Progenitor cell of endocrine pancreas (in vitro differentiated cells): ENCODE data around the gene SPDL1. TPM values are rescaled to one million over a fixed set of nuclear protein-coding genes. Genes with fewer than 3 reads are reported as not detected.

Experiments used
- DNase-seq: peaks from one replicate; pipeline ENCODE4 v3.0.0; 2021; ENCODE audit warnings: low spot score; ENCODE audit not compliant: unreplicated experiment
- H3K27ac Mint-ChIP-seq: 2 replicates; pipeline ENCODE4 v1.8.0; 2021; ENCODE audit warnings: mild to moderate bottlenecking, moderate library complexity, mixed read lengths
- H3K27me3 Mint-ChIP-seq: 2 replicates; pipeline ENCODE4 v1.8.0; 2021; ENCODE audit warnings: mixed read lengths
- H3K36me3 Mint-ChIP-seq: 2 replicates; pipeline ENCODE4 v1.8.0; 2022; ENCODE audit warnings: mixed read lengths; ENCODE audit not compliant: insufficient read depth
- H3K4me1 Mint-ChIP-seq: 2 replicates; pipeline ENCODE4 v1.8.0; 2021; ENCODE audit warnings: low read depth, mixed read lengths
- H3K4me3 Mint-ChIP-seq: 2 replicates; pipeline ENCODE4 v1.8.0; 2021; ENCODE audit warnings: low read depth, mild to moderate bottlenecking, moderate library complexity, mixed read lengths
- H3K9me3 Mint-ChIP-seq: 2 replicates; pipeline ENCODE4 v1.8.0; 2021; ENCODE audit warnings: low read depth, mixed read lengths
- total RNA-seq: library from RNA; stranded (reverse); gene quantifications from 2 replicates; pipeline ENCODE4 v1.2.1, GENCODE V29; 2021
- TF ChIP-seq, protein P1 (sequence below): fragments of 200-600 bp; sonication (generic); IDR thresholded peaks from one replicate; pipeline ENCODE4 v1.5.0; 2021; ENCODE audit warnings: antibody characterized with exemption, mild to moderate bottlenecking; ENCODE audit not compliant: unreplicated experiment

The SPDL1 gene
- total RNA-seq, 1 donor from 2014 or later = 38.3 TPM

DNA sequence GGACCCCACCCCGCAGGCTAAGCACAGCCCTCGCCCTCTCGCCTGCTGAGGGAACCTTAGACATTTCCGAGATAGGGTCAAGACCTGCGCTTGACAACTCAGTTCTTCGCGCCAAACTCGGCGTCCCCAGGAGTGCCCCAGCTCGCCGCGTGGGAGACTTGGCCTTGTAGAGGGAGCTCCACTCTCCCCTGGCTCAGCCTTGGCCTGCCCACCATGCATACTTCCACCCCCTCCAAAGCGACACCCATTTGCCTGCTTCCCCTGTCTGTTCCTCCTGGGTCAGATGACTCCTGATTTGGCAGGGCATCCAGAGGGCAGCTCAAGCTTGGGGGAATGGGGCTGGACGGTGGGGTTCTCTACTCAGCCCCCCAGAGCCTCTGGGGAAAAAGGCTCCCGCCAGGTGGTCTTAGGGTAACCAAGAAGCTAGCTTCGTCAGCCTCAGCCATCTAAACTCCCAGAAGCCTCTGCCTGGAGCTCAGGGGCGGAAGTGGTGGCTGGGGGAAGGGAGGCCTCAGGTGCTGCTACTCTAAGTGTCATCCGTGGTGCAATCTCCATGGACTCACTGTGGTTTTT, 54.1 kb downstream of the SPDL1 start:
- H3K4me1 Mint-ChIP-seq = peaks cover 7% of the 10 kb centered on the region
- no peak for DNase-seq
- H3K4me3 Mint-ChIP-seq = no peak overlapping the region
- H3K9me3 Mint-ChIP-seq = peaks cover 11% of the 10 kb centered on the region
- H3K27ac Mint-ChIP-seq = no peak overlapping the region
- TF ChIP-seq, protein P1, sequence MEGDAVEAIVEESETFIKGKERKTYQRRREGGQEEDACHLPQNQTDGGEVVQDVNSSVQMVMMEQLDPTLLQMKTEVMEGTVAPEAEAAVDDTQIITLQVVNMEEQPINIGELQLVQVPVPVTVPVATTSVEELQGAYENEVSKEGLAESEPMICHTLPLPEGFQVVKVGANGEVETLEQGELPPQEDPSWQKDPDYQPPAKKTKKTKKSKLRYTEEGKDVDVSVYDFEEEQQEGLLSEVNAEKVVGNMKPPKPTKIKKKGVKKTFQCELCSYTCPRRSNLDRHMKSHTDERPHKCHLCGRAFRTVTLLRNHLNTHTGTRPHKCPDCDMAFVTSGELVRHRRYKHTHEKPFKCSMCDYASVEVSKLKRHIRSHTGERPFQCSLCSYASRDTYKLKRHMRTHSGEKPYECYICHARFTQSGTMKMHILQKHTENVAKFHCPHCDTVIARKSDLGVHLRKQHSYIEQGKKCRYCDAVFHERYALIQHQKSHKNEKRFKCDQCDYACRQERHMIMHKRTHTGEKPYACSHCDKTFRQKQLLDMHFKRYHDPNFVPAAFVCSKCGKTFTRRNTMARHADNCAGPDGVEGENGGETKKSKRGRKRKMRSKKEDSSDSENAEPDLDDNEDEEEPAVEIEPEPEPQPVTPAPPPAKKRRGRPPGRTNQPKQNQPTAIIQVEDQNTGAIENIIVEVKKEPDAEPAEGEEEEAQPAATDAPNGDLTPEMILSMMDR = no peak
- no peaks in the 10 kb centered on the region for H3K36me3 Mint-ChIP-seq
- H3K27me3 Mint-ChIP-seq = peaks cover 41% of the 10 kb centered on the region

- peak; percentile 57 for DNase-seq
- Mint-ChIP-seq H3K27ac (no peak overlapping the region), H3K36me3 (no peaks in the 10 kb centered on the region), H3K9me3 (peaks cover 6% of the 10 kb centered on the region), H3K4me3 (no peak overlapping the region), H3K4me1 (peaks cover 7% of the 10 kb centered on the region), H3K27me3 (peaks cover 49% of the 10 kb centered on the region)
- TF ChIP-seq, protein P1 = no peak
Observed at GRCh38 chr5:169641253-169641652, 57.7 kb downstream of the SPDL1 start.

GRCh38 chr5:169646856-169647255, 63.3 kb downstream of the SPDL1 start:
- Mint-ChIP-seq H3K4me3 (no peak overlapping the region), H3K9me3 (no peaks in the 10 kb centered on the region), H3K27ac (no peak overlapping the region), H3K36me3 (no peaks in the 10 kb centered on the region), H3K4me1 (peaks cover 6% of the 10 kb centered on the region), H3K27me3 (peaks cover 24% of the 10 kb centered on the region)
- TF ChIP-seq, protein P1 = no peak
- DNase-seq = no peak

DNA sequence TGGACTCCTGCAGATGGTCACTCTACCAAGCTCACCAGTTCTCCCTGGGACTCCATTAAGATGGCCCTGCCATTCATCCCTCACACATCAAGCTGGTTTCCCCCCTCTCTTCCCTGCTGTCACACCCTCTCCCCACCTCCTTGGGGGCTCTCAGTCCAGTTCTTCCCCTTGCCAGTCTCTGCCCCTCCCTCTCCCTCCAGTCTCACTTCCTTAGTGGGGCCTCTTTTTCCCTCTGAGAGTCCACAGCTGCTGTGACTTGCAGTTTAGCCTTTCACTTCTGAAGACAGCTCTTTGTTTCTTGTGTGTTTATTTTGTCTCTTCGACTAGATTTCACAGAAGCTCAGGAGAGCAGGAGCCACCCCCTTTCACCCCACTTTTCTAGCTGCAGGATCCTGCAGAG, 64.0 kb downstream of the SPDL1 start:
- TF ChIP-seq, protein P1 = no peak
- Mint-ChIP-seq H3K9me3 (no peaks in the 10 kb centered on the region), H3K4me3 (no peak overlapping the region), H3K27ac (no peak overlapping the region), H3K36me3 (no peaks in the 10 kb centered on the region), H3K4me1 (peaks cover 6% of the 10 kb centered on the region), H3K27me3 (peaks cover 29% of the 10 kb centered on the region)
- no peak for DNase-seq

- H3K4me3 Mint-ChIP-seq = no peak overlapping the region
- peaks cover 6% of the 10 kb centered on the region for H3K4me1 Mint-ChIP-seq
- TF ChIP-seq, protein P1 = no peak
- peaks cover 29% of the 10 kb centered on the region for H3K27me3 Mint-ChIP-seq
- no peaks in the 10 kb centered on the region for H3K9me3 Mint-ChIP-seq
- DNase-seq = no peak
- H3K27ac Mint-ChIP-seq = no peak overlapping the region
- no peaks in the 10 kb centered on the region for H3K36me3 Mint-ChIP-seq
Observed at GRCh38 chr5:169648725-169649310, 65.2 kb downstream of the SPDL1 start.
